ENCODE measurements around the gene FASN. TPM values are rescaled to one million over a fixed set of nuclear protein-coding genes. Genes with fewer than 3 reads are reported as not detected.

FASN gene
- total RNA-seq, 4 donors from 2014 or later: 50.4 to 110 (median 76.5) TPM

DNA sequence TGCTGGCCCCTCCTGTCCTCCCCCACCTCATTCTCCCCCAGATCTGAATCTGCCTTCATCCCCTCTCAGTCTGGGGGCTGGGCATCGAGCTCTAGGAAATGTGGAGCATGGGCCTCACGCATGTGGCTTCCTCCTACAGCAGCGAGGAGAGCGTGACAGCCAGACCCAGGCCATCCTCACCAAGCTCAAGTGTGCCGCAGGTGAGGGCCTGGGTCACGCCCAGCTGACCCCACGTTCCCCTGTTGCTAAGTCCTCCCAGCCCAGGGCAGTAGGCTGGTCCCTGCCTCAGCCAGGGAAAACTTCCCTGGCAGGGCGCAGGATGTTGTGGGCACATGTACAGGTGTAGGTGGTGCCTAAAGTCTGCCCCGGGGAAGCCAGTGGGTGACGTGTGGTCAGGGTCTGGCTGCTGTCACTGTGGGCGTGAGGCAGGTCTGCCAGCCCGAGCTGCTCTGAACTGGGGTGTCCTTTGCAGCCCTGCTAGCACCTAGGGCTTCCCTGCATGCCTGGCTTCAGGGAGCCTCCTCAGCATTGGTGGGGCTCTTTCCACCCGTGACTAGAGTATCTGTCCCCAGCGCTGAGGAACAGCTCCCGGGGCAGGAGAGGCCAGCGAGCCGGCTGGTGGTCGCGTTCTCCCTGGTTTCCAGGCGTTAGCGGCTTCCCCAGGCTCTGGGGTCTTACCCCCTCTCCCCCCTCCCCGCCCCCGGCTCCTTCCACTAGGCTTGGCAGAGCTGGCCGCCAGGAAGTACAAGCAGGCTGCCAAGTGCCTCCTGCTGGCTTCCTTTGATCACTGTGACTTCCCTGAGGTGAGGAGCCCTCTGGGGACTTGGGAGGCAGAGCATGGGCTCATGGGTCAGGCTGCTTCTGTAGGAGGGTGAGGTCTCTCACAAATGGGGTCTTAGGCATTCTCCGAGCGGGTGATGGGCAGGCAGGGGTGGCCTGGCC, 42.7 kb downstream of the FASN start:
- H3K27me3 ChIP-seq: no peaks in the 10 kb centered on the region
- H3K27ac ChIP-seq: no peak overlapping the region
- peaks cover 0 to 69% (median 0%) of the 10 kb centered on the region in 3 donors for H3K36me3 ChIP-seq
- no peak overlapping the region for H3K4me3 ChIP-seq
- no peaks in the 10 kb centered on the region for H3K9me3 ChIP-seq
- DNase-seq: no peak
- peaks cover 0 to 29% (median 21%) of the 10 kb centered on the region in 4 donors for H3K4me1 ChIP-seq
- no peak for TF ChIP-seq POLR2A (IDR thresholded peaks at IDR 0.05)
- TF ChIP-seq, protein P1, sequence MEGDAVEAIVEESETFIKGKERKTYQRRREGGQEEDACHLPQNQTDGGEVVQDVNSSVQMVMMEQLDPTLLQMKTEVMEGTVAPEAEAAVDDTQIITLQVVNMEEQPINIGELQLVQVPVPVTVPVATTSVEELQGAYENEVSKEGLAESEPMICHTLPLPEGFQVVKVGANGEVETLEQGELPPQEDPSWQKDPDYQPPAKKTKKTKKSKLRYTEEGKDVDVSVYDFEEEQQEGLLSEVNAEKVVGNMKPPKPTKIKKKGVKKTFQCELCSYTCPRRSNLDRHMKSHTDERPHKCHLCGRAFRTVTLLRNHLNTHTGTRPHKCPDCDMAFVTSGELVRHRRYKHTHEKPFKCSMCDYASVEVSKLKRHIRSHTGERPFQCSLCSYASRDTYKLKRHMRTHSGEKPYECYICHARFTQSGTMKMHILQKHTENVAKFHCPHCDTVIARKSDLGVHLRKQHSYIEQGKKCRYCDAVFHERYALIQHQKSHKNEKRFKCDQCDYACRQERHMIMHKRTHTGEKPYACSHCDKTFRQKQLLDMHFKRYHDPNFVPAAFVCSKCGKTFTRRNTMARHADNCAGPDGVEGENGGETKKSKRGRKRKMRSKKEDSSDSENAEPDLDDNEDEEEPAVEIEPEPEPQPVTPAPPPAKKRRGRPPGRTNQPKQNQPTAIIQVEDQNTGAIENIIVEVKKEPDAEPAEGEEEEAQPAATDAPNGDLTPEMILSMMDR (IDR thresholded peaks at IDR 0.05): no peak

DNA sequence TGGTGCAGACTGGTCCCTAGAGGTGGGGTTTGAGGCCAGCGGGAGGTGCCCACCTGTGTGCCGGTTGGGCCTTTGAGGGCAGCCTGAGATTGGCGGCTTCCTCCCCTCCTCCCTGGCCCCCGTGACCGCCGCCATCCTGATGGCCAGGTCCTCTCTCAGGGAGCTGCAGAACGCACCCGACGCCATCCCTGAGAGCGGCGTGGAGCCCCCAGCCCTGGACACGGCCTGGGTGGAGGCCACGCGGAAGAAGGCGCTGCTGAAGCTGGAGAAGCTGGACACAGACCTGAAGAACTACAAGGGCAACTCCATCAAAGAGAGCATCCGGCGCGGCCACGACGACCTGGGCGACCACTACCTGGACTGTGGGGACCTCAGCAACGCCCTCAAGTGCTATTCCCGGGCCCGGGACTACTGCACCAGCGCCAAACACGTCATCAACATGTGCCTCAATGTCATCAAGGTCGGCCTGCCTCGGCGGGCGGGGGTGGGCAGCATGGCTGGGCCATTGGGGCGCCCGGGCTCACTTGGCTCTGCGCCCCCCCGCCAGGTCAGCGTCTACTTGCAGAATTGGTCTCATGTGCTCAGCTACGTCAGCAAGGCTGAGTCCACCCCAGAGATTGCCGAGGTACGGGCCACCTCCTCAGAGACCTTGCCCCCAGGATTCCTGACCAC, 43.5 kb downstream of the FASN start:
- H3K27me3 ChIP-seq: no peaks in the 10 kb centered on the region
- peaks cover 0 to 31% (median 23%) of the 10 kb centered on the region in 4 donors for H3K4me1 ChIP-seq
- TF ChIP-seq POLR2A (IDR thresholded peaks at IDR 0.05): no peak
- TF ChIP-seq, protein P1 (IDR thresholded peaks at IDR 0.05): no peak
- H3K9me3 ChIP-seq: no peaks in the 10 kb centered on the region
- no peak overlapping the region for H3K27ac ChIP-seq
- no peak for DNase-seq
- H3K36me3 ChIP-seq: peaks cover 0 to 69% (median 0%) of the 10 kb centered on the region in 3 donors
- H3K4me3 ChIP-seq: no peak overlapping the region

DNA sequence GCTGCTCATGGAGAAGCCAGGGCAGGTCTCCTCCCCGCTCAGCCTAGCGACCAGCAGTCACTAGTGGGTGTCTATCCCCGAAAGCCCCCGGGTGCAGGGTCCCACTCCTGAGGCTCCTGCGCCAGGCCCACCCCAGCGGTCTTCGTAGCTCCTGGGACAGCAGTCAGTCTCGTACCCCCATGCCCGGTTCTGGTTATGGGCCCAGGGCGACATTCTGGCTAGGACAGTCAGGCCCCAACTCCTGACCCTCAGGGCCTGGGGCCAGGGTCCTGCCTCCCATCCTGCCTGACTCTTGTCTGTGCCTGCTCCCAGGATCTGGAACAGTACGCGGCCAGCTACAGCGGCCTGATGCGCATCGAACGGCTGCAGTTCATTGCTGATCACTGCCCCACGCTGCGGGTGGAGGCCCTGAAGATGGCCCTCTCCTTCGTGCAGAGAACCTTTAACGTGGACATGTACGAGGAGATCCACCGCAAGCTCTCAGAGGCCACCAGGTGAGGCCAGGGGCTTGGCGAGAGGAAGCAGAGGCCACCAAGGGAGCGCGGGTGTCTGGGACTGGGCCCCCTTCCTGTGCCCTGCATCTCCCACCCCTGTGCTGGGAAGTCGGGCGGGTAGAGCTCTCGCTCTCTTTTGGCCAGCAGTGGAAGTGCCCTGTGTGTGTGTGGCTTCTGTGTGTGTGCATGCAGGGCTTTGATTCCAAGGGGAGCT, 44.3 kb downstream of the FASN start:
- DNase-seq: no peak
- no peak overlapping the region for H3K4me3 ChIP-seq
- no peaks in the 10 kb centered on the region for H3K27me3 ChIP-seq
- H3K9me3 ChIP-seq: no peaks in the 10 kb centered on the region
- TF ChIP-seq, protein P1 (IDR thresholded peaks at IDR 0.05): no peak
- TF ChIP-seq POLR2A (IDR thresholded peaks at IDR 0.05): no peak
- H3K27ac ChIP-seq: no peak overlapping the region
- peaks cover 0 to 70% (median 0%) of the 10 kb centered on the region in 3 donors for H3K36me3 ChIP-seq
- H3K4me1 ChIP-seq: peaks cover 0 to 31% (median 23%) of the 10 kb centered on the region in 4 donors

DNA sequence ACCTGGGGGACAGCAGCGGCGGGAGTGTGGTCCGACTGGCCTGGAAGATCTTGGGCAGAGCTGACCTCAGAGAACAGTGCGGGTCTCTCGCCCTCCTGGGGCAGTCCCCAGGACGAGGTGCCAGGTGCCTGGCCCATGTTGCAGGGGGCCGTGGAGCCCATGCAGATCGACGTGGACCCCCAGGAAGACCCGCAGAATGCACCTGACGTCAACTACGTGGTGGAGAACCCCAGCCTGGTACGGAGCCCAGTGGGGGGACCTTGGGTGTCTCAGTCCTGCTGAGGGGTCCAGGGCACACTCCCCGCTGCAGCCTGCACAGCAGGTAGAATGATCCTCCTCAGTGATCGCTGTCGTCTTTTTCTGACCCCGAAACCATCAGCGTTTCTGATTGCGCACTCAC, 44.9 kb downstream of the FASN start:
- no peaks in the 10 kb centered on the region for H3K27me3 ChIP-seq
- DNase-seq: no peak
- TF ChIP-seq, protein P1 (IDR thresholded peaks at IDR 0.05): no peak
- TF ChIP-seq POLR2A (IDR thresholded peaks at IDR 0.05): no peak
- H3K36me3 ChIP-seq: peaks cover 0 to 69% (median 0%) of the 10 kb centered on the region in 3 donors
- H3K27ac ChIP-seq: no peak overlapping the region
- H3K4me3 ChIP-seq: peak overlapping the region in 3 of 4 donors; percentile 94 to 98 (median 96)
- H3K9me3 ChIP-seq: no peaks in the 10 kb centered on the region
- H3K4me1 ChIP-seq: peaks cover 0 to 31% (median 23%) of the 10 kb centered on the region in 4 donors

DNA sequence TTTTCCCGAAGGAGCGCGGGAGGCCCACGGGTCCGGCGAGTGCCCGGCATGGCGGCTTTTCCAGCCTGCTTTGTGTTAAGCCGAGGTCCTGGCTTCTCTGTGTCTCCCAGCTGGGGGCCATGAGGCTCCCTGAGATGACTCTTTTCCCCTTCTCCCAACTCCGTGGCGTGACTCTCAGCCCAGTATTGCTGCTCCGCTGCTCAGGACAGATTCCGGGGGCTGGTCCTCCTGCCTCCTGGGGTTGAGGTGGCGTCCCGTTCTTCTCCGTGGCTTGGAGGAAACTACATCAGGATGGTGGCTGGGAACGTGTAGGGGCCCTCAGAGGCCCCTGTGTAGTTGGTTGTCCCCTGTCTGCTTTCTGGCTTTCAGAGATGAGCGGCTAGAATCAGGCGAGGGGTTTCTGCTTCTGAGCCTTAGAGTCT, 45.4 kb downstream of the FASN start:
- H3K27me3 ChIP-seq: no peaks in the 10 kb centered on the region
- TF ChIP-seq, protein P1 (IDR thresholded peaks at IDR 0.05): no peak
- no peak for TF ChIP-seq POLR2A (IDR thresholded peaks at IDR 0.05)
- H3K36me3 ChIP-seq: peaks cover 0 to 68% (median 0%) of the 10 kb centered on the region in 3 donors
- H3K4me3 ChIP-seq: peak overlapping the region; percentile 75 to 98 (median 95)
- peak overlapping the region in 1 of 4 donors; percentile 72 for H3K27ac ChIP-seq
- DNase-seq: no peak
- peaks cover 0 to 31% (median 23%) of the 10 kb centered on the region in 4 donors for H3K4me1 ChIP-seq
- no peaks in the 10 kb centered on the region for H3K9me3 ChIP-seq

Data from Peyer's patch (tissue), 4 donors.